ENCODE measurements around the gene TUSC2. TPM values are rescaled to one million over a fixed set of nuclear protein-coding genes. Genes with fewer than 3 reads are reported as not detected.

The TUSC2 gene, protein sequence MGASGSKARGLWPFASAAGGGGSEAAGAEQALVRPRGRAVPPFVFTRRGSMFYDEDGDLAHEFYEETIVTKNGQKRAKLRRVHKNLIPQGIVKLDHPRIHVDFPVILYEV
- total RNA-seq = 24.5 TPM
- long read RNA-seq, transcript TUSC2-201 (3 exons, 1,691 nt) = major isoform, 35 of 45 reads
- long read RNA-seq, partial matches to known transcripts = 1 of 45 reads
- long read RNA-seq, other reads (novel, unspliced or antisense) = 9 of 45 reads

GRCh38 chr3:50327943-50328691, at the start of gene TUSC2:
Gene TUSC2, minus strand, starts transcription at chr3:50328223. Its CDS starts 124 bp downstream, at chr3:50328099.
- peak; percentile 99 for DNase-seq (ENCODE audit: low spot score)
- intact Hi-C loops (cut with DNase I) = loop anchor here (5.0 kb wide), 1 partner anchor 41 kb away; no protein-coding TSS in a partner anchor

DNA sequence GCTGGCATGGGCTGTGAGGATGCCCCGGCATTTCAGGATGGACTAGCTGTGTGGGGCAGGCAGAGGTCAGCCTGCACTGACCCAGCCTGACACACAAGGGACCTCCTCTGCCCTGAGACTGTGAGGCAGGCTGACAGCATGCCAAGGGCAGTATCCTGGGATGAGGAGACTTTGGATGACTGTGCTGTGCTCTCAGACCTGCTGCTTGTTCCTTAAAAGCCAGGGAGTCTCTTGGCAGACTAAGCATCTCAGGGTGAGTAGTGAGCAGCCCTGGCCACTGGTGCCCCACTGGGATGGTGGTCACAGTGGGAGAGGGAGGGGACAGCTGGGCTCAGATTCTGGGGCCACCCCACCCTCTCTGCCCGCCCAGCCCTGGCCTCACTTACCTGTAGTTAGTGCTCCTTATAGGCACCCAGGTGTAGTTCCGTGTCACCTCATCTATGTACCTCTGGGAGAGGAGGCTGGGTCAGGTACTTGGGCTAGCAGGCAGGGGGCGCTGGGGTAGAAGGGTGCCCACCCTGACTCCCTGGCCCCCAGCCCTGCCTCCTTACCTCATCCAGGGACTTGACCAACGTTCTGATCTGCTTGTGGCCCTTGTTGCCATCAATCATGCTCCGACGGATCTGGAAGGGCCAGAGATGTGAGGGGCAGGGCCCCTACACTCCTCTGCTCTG, 47.4 kb upstream of the TUSC2 start:
- intact Hi-C loops (cut with DNase I) = no loop called here
- DNase-seq (ENCODE audit: low spot score) = no peak

DNA sequence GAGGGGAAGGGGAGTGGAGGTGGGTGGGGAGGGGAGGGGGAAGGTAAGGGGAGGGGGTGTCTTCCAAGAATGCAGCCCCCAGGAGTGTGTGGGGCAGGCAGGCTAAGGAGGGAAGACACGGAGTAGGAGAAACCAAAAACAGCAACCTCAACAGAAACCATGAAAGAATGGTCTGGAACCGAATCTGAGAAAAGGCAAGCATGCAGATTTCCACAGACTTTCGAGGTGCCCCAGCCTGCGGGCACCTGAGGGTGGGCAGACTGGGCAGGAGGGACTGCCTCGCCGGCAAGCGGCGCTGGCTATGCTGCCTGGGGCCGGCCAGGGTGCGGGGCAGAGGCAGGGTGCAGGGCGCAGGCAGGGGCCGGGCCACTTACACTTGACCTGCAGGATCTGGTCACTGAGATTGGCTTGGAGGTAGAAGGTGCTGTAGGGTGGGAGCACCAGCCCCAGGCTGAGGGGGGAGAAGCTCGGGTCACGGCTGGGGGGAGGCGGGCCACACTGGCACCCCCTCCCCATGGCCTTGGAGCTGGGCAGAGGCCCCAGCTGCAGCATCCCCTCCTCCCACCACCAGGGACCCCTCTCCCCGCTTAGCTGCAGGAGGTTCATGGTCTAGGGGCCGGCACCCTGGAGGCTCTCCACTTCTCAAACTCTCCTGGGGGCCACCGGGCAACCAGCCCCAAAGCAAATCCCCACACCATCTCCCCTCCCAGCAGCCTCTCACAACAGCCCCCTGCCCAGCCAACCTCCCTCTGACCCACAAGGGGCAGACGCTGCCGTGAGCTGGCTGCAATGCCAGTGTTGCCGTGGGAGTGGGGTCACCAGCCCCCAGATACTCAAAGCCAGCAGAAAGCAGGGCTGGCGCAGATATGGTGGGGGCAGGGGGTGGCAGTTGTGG, 46.6 kb upstream of the TUSC2 start:
- DNase-seq (ENCODE audit: low spot score) = no peak
- intact Hi-C loops (cut with DNase I) = no loop called here

DNA sequence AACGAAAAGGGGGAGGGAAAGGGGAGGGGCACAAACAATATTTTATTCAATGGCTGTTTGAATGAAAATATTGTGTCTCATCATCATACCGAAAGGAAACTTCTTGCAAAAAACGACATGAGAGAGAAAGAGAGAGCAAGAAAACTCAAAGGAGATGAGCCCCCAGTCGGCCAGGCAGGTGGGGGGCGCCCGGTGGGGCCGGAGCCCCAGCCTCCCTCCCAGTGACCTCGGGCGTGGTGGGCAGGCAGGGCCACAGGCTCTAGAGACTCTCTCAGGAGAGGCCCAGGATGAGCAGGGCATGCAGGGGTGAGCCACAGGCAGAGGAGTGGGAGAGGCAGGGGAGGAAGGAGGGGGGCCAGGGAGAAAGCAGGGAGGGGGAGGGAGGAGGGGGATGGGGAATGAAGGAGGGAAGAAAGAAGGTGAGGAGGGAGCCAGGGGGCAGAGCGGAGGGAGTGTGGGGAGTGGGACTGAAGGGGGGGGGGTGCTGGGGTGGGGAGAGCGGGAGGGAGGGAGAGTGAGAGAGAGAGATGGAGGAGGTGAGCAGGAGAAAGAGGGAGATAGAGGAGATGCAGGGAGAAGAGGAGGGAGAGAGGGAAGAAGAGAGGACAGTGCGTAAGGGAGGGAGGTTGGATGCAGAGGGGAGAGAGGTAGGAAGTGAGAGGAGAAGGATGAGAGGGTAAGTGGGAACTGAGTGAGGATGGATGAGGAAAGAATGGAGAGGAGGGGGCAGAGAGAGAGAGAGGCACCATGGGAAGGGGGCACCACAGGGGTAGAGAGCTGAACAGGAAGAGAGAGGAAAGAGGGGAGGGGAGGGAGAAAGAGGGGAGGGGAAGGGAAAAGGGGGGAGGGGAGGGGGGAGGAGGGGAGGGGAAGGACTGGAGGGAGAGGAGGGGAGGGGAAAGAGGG, 45.4 kb upstream of the TUSC2 start:
- intact Hi-C loops (cut with DNase I) = no loop called here
- no peak for DNase-seq (ENCODE audit: low spot score)

- no peak for DNase-seq (ENCODE audit: low spot score)
- intact Hi-C loops (cut with DNase I) = no loop called here
Measured at GRCh38 chr3:50372349-50372748, 44.3 kb upstream of the TUSC2 start.

DNA sequence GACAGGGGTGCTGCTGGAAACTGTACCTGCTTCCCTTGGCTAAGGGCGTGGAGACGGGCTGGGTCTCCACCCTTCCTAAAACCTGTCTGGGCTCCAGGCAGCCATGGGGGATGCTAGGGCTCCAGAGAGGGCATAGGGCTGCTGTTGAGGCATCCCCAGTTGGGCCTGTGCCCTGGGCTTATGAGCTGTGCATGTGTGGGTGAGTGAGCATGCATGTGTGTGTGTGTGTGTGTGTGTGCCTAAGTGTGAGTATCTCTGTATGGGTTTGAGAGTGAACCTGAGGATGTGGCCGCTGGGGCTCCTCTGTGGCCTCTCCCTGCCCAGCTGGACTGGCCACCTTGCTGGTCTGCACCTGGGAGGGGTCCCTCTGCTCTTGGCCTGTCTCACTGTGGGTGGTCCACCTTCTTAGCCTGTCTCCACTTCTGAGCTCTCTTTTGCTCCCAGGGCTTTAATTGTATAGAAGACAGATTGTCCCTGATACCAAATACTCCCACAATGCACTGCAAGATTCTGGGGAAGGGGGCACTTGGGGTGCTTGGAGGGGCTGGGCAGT, 43.2 kb upstream of the TUSC2 start:
- intact Hi-C loops (cut with DNase I) = no loop called here
- no peak for DNase-seq (ENCODE audit: low spot score)

- no peak for DNase-seq (ENCODE audit: low spot score)
- intact Hi-C loops (cut with DNase I) = no loop called here
Measured at GRCh38 chr3:50370594-50370993, 42.6 kb upstream of the TUSC2 start.

GRCh38 chr3:50369012-50369670, 41.1 kb upstream of the TUSC2 start:
- DNase-seq (ENCODE audit: low spot score) = no peak
- intact Hi-C loops (cut with DNase I) = loop anchor here (10.0 kb wide), 1 partner anchor 1016 kb away; the partner anchor contains the start of gene MANF

- DNase-seq (ENCODE audit: low spot score) = no peak
Measured at GRCh38 chr3:50365842-50366220, 37.8 kb upstream of the TUSC2 start.

GRCh38 chr3:50365080-50365841, 37.2 kb upstream of the TUSC2 start:
- peak; percentile 95 for DNase-seq (ENCODE audit: low spot score)
- intact Hi-C loops (cut with DNase I) = loop anchor here (10.0 kb wide), 1 partner anchor 1020 kb away; the partner anchor contains the start of gene MANF

More at GRCh38 chr3:50365842-50366220, 37.8 kb upstream of the TUSC2 start:
- intact Hi-C loops (cut with DNase I) = loop anchor here (10.0 kb wide), 1 partner anchor 1019 kb away; the partner anchor contains the start of gene MANF

GRCh38 chr3:50364573-50365079, 36.6 kb upstream of the TUSC2 start:
- no peak for DNase-seq (ENCODE audit: low spot score)
- intact Hi-C loops (cut with DNase I) = loop anchor here (10.0 kb wide), 1 partner anchor 1020 kb away; the partner anchor contains the start of gene MANF

DNA sequence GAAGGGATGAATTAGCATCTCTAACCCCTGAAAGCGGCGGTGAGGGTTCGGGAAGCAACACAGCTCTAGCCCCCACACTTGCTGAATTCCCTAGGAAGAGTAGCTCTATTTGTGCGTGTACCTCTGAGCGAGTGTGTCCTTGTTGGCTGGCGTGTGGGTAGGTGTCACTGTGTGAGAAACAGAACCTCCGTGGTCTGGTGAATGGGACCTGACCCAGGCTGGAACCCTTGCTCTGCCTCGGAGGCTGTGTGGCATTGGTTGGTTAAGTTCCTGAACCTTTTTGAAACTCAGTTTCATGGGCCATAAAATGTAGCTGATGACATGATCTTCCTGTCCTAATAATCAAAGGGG, 31.7 kb upstream of the TUSC2 start:
- no peak for DNase-seq (ENCODE audit: low spot score)
- intact Hi-C loops (cut with DNase I) = loop anchor here (1.0 to 10.0 kb wide), 2 partner anchors 8 to 1025 kb away; partner anchors contain the start of gene MANF

GRCh38 chr3:50358911-50359759, 31.1 kb upstream of the TUSC2 start, which contains the start of gene TMEM115:
Gene TMEM115, minus strand, starts transcription at chr3:50359521. Its CDS starts 458 bp downstream, at chr3:50359063.
- DNase-seq (ENCODE audit: low spot score) = peak; percentile 99
- intact Hi-C loops (cut with DNase I) = loop anchor here (1.0 kb wide), 1 partner anchor 8 kb away; no protein-coding TSS in a partner anchor

- intact Hi-C loops (cut with DNase I) = no loop called here
- no peak for DNase-seq (ENCODE audit: low spot score)
Measured at GRCh38 chr3:50358355-50358910, 30.4 kb upstream of the TUSC2 start.

GRCh38 chr3:50357481-50357880, 29.5 kb upstream of the TUSC2 start:
- intact Hi-C loops (cut with DNase I) = no loop called here
- DNase-seq (ENCODE audit: low spot score) = no peak

Measured in cardiac septum (tissue), 1 donor.